ENCODE results near the gene MYO1E.

GRCh38 chr15:59394166-59394661 lies 21.5 kb upstream of the MYO1E start:
- TF ChIP-seq, protein P1, sequence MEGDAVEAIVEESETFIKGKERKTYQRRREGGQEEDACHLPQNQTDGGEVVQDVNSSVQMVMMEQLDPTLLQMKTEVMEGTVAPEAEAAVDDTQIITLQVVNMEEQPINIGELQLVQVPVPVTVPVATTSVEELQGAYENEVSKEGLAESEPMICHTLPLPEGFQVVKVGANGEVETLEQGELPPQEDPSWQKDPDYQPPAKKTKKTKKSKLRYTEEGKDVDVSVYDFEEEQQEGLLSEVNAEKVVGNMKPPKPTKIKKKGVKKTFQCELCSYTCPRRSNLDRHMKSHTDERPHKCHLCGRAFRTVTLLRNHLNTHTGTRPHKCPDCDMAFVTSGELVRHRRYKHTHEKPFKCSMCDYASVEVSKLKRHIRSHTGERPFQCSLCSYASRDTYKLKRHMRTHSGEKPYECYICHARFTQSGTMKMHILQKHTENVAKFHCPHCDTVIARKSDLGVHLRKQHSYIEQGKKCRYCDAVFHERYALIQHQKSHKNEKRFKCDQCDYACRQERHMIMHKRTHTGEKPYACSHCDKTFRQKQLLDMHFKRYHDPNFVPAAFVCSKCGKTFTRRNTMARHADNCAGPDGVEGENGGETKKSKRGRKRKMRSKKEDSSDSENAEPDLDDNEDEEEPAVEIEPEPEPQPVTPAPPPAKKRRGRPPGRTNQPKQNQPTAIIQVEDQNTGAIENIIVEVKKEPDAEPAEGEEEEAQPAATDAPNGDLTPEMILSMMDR (IDR thresholded peaks at IDR 0.05; ENCODE audit: insufficient read depth, low read length, poor library complexity, severe bottlenecking): no peak
- TF ChIP-seq EZH2phosphoT487 (conservative IDR thresholded peaks at IDR 0.05; ENCODE audit: low read length): no peak
